GM19043 (cell line): ENCODE measurements around the gene GPRC5B.

Experiments
- ATAC-seq: cut with Tn5 transposase; IDR thresholded peaks from one replicate; pipeline ENCODE4 v1.9.1; 2021; ENCODE audit warnings: low read depth; ENCODE audit not compliant: unreplicated experiment

The GPRC5B gene

DNA sequence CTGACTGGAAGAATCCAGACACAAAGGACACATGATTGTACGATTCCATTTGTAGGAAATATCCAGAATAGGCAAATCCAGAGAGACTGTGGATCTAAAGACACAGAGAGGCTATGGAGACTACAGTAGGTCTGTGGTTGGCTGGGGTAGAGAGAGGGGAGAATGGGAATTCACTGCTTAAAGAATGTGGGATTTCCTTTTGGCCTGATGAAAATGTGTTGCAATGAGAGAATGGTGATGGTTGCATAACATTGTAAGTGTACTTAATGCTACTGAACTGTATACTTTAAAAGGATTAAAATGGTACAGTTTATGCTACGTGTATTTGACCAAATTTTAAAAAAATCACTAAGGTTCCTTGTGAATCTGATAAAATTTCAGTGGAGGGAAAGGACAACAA lies 62.1 kb downstream of the GPRC5B start:
- no peak for ATAC-seq

DNA sequence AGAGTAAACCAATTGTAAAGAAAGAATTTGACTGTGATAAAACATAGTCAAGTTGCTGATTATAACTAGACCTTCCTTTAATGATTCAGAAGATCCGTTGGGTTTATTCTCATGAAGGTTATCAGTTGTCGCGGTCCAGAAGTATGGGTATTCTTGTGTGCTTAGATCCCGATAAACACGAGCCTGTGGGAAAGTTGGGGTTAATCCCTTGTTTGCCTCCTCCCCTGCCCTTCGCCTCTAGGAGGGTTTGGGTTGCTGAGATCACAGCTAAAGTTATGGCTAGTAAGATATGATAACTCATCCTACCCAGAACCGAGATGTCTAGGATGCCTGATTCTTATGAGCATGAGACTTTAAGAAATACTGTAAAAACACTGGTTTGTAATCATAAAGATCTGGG lies 66.8 kb downstream of the GPRC5B start:
- no peak for ATAC-seq

DNA sequence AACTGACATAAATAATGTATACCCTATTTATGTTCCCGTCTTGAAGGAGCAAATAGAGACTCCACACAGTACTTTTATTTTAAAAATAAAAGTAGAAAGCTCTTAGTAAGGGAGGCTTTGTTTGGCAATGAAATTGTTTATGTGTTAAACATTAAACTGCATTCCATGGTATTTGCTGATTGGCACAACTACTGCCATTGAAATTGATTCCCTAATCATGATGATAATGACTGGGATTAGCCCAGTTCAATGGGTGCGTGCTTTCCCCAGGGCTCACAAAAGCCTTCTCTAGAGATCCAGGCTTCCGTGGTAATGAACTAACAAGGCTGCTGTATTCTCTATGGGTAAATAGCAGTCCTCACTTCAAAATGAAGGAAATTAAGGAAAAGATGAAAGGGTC lies 67.5 kb downstream of the GPRC5B start:
- ATAC-seq = no peak

DNA sequence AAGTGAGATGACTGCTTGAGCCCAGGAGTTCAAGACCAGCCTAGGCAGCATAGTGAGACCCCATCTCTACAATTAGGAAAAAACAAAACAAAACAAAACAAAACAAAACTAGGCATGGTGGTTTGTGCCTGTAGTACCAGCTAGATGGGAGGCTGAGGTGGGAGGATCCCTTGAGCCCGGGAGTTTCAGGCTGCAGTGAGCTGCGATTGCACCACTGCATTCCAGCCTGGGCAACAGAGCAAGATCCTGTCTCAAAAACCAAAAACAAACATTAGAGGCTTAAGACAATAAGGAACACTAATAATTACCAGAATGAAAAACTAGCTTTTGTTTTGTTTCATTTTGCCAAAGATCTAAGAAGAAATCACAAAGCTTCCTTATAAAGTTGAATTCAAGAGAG lies 69.2 kb downstream of the GPRC5B start:
- ATAC-seq = no peak

- ATAC-seq = no peak
Measured at GRCh38 chr16:19812986-19813385, 71.7 kb downstream of the GPRC5B start.

DNA sequence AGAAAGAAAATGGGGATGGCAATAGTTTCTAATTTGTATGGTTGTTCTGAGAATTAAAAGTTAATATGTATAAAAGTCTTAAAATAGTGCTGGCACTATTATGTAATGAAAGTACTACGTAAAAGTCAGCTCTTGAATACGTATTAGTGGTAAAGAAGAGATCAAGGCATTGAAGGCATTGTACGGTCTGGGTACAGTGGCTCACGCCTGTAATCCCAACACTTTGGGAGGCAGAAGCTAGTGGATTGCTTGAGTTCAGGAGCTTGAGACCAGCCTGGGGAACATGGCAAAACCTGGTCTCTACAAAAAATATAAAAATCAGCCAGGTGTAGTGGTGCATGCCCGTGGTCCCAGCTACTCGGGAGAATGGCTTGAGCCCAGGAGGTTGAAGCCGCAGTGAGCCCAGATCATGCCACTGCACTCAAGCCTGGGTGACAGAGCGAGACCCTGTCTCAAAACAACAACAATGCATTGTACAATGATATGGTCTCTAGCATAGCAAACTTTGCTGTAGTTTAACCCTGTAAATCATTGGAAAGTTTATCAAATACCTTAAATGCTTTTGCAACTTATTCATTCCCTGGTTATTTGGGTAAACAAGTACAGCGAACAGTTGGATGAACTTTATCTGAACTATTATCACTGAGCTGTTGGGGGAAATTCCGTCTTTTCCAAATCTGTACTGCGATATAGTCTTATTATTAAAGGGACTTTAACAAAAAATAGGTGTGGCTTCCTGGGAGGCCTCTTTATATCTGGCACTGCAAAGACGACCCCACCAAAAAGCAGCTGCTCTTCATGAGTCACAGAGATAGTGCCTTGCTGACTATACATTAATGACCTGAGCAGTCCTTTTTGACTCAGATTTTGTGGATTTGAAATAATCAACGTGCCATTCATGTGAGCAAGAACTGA lies 73.6 kb downstream of the GPRC5B start:
- ATAC-seq = no peak

DNA sequence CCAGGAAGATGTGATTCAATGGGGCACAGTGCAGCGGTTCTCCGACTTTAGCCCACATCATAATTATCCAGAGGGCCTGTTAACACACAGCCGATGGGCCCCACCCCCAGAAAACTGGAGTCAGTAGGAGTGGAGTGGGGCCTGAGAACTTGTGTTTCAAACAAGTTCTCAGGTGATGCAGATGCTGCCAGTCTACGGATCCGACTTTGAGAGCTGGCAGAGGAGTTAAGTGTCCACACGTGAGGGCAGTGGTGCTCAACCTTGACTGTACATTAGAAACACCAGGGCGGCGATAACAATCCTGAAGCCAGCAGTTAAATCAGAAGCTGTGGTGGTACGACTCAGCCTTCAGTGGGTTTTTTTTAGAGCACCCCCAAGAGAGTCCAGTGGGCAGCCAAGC lies 75.0 kb downstream of the GPRC5B start:
- no peak for ATAC-seq

GRCh38 chr16:19809121-19809635 lies 75.5 kb downstream of the GPRC5B start:
- no peak for ATAC-seq

DNA sequence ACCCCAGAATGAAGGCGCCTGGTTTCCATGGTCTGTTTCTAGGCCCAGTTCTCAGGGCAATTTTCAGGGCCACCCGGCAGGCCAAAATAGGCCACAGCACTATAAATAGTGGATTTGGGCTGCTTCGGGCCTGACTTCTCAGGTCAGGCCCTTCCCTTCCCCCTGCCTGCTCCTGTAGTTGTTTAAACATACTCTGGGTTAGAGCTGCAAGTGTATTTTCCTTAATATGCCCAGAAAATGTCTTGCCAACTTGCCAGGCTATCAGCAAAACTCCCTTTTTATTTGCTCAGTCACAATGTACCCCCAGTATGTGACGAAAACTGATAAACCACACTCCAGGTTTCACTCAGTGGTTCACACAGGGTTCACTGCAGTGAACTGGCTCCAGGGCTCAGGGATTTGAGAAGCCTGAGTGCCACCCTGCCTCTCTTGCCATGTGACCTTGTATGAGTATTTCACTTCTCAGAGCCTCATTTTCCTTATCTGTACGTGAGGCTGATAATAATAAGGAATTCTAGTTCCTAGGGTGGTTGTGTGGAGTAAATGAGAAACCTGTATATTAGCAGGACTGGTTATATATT lies 76.5 kb downstream of the GPRC5B start:
- ATAC-seq = peak; percentile 67
